Stimulated activated CD8-positive, alpha-beta memory T cell treated with anti-CD3 and anti-CD28 coated beads, Interleukin-4, amount 100 ng/mL, for 48 hours (primary cell): ENCODE data around the gene KDM8.
A peak's percentile ranks its signal among the peaks of the same experiment; 100 is the strongest.

Experiments used
- DNase-seq: peaks from one replicate; pipeline ENCODE4 v3.0.0-alpha.2; 2020

Gene KDM8

GRCh38 chr16:27217256-27217655 lies 13.9 kb downstream of the KDM8 start:
- DNase-seq: no peak

GRCh38 chr16:27218756-27219155 lies 15.4 kb downstream of the KDM8 start:
- DNase-seq: no peak

GRCh38 chr16:27219161-27219560 lies 15.8 kb downstream of the KDM8 start:
- DNase-seq: no peak

GRCh38 chr16:27220120-27220519 lies 16.8 kb downstream of the KDM8 start:
- DNase-seq: no peak

GRCh38 chr16:27220527-27220926 lies 17.2 kb downstream of the KDM8 start:
- no peak for DNase-seq

GRCh38 chr16:27220991-27221390 lies 17.7 kb downstream of the KDM8 start:
- no peak for DNase-seq

GRCh38 chr16:27221576-27222248 lies 18.4 kb downstream of the KDM8 start:
- DNase-seq: no peak

- DNase-seq: no peak
Observed at GRCh38 chr16:27222249-27223225, 19.2 kb downstream of the KDM8 start.

- DNase-seq: no peak
Observed at GRCh38 chr16:27223226-27223610, 19.9 kb downstream of the KDM8 start.

GRCh38 chr16:27223701-27224100 lies 20.4 kb downstream of the KDM8 start:
- no peak for DNase-seq

- no peak for DNase-seq
Observed at GRCh38 chr16:27224271-27224737, 21.0 kb downstream of the KDM8 start.

GRCh38 chr16:27224741-27225300 lies 21.5 kb downstream of the KDM8 start:
- DNase-seq: no peak

GRCh38 chr16:27225536-27226360 lies 22.4 kb downstream of the KDM8 start:
- no peak for DNase-seq

- no peak for DNase-seq
Observed at GRCh38 chr16:27226476-27226875, 23.1 kb downstream of the KDM8 start.

- no peak for DNase-seq
Observed at GRCh38 chr16:27226976-27227705, 23.8 kb downstream of the KDM8 start.

GRCh38 chr16:27228045-27228444 lies 24.7 kb downstream of the KDM8 start:
- no peak for DNase-seq

GRCh38 chr16:27228621-27229501 lies 25.5 kb downstream of the KDM8 start:
- no peak for DNase-seq

- DNase-seq: no peak
Observed at GRCh38 chr16:27229891-27230470, 26.7 kb downstream of the KDM8 start.

- peak; percentile 79 for DNase-seq
Observed at GRCh38 chr16:27230562-27231001, 27.3 kb downstream of the KDM8 start.

GRCh38 chr16:27231692-27232060 lies 28.4 kb downstream of the KDM8 start:
- DNase-seq: no peak
